Measurements from ENCODE around the gene NHP2.
A peak's percentile ranks its signal among the peaks of the same experiment; 100 is the strongest.

Gene NHP2

GRCh38 chr5:178129296-178129695 is 24.4 kb downstream of the NHP2 start:
- no peak for DNase-seq

GRCh38 chr5:178127300-178128009 is 26.2 kb downstream of the NHP2 start:
- DNase-seq, result peak; percentile 30 to 35

GRCh38 chr5:178126556-178126955 is 27.1 kb downstream of the NHP2 start:
- no peak for DNase-seq

GRCh38 chr5:178125253-178125906 is 28.3 kb downstream of the NHP2 start:
- DNase-seq, result no peak

- DNase-seq, result no peak
These were observed 29.4 kb downstream of the NHP2 start for GRCh38 chr5:178123966-178124925.

GRCh38 chr5:178123094-178123965 is 30.4 kb downstream of the NHP2 start:
- no peak for DNase-seq

GRCh38 chr5:178122346-178122745 is 31.3 kb downstream of the NHP2 start:
- DNase-seq, result no peak

- DNase-seq, result no peak
These were observed 32.1 kb downstream of the NHP2 start for GRCh38 chr5:178121391-178122276.

GRCh38 chr5:178120607-178121357 is 32.9 kb downstream of the NHP2 start:
- DNase-seq, result no peak

- no peak for DNase-seq
These were observed 33.6 kb downstream of the NHP2 start for GRCh38 chr5:178119915-178120606.

- DNase-seq, result no peak
These were observed 35.6 kb downstream of the NHP2 start for GRCh38 chr5:178117923-178118701.

- DNase-seq, result no peak
These were observed 37.4 kb downstream of the NHP2 start for GRCh38 chr5:178116143-178116885.

- DNase-seq, result no peak
These were observed 37.9 kb downstream of the NHP2 start for GRCh38 chr5:178115814-178116142.

- no peak for DNase-seq
These were observed 38.4 kb downstream of the NHP2 start for GRCh38 chr5:178115136-178115813.

- DNase-seq, result no peak
These were observed 39.2 kb downstream of the NHP2 start for GRCh38 chr5:178114325-178115135.

- DNase-seq, result no peak
These were observed 39.8 kb downstream of the NHP2 start for GRCh38 chr5:178113841-178114324.

All from AML-193 (cell line).